GM23248 (cell line): ENCODE measurements around the gene C16orf54.

Experiments
- EZH2 ChIP-seq: fragments of 200-600 bp; sonication (generic); IDR thresholded peaks from 2 replicates; pipeline ENCODE4 v1.6.1; 2018; ENCODE audit warnings: antibody characterized with exemption, mild to moderate bottlenecking; ENCODE audit not compliant: insufficient read depth, poor library complexity, severe bottlenecking
- EZH2phosphoT487 ChIP-seq: fragments of 200-600 bp; sonication (generic); IDR thresholded peaks from 2 replicates; pipeline ENCODE4 v1.6.1; 2018; ENCODE audit warnings: antibody characterized with exemption, moderate library complexity, mild to moderate bottlenecking, low read depth; ENCODE audit not compliant: insufficient read depth

DNA sequence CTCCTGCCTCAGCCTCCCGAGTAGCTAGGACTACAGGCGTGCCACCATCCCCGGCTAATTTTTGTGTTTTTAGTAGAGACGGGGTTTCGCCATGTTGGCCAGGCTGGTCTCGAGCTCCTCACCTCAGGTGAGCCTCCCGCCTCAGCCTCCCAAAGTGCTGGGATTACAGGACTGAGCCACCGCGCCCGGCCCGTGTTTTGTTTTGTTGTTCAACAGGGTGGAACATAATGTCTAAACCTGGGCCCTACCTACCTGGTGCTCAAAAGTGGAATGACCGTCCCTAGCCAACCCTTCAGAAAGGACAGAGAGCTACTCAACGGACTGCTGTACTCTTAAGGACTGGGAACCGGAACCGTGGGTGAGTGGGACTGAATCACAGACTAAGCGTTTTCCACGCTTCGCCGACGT lies 44.0 kb upstream of the C16orf54 start:
- TF ChIP-seq EZH2 (no peak), EZH2phosphoT487 (no peak)
